ENCODE measurements around the gene LYPLA2. TPM values are rescaled to one million over a fixed set of nuclear protein-coding genes. Genes with fewer than 3 reads are reported as not detected.
A peak's percentile ranks its signal among the peaks of the same experiment; 100 is the strongest.

The LYPLA2 gene
- total RNA-seq, 3 donors from 2014 or later (not counting 1 experiment from before 2014, with no cell fraction given), result 70.6 to 84.5 (median 73.3) TPM

GRCh38 chr1:23823767-23824166 lies 32.8 kb downstream of the LYPLA2 start:
- peaks cover 13% of the 10 kb centered on the region for H3K4me1 ChIP-seq (ENCODE audit: control insufficient read depth, insufficient read depth, low read length)
- Mint-ChIP-seq H3K27me3 (ENCODE audit: low read depth in 2 of 2) (no peaks in the 10 kb centered on the region), H3K27ac (peak overlapping the region; percentile 91 to 96), H3K9me3 (no peaks in the 10 kb centered on the region), H3K4me3 (peak overlapping the region; percentile 96), H3K36me3 (no peaks in the 10 kb centered on the region), H3K4me1 (peaks cover 22 to 23% of the 10 kb centered on the region in 2 donors)
- H3K27ac ChIP-seq (ENCODE audit: low read length), result no peak overlapping the region
- ATAC-seq, result no peak
- H3K36me3 ChIP-seq (ENCODE audit: control insufficient read depth, insufficient read depth, low read length), result peaks cover 2% of the 10 kb centered on the region
- no peak for DNase-seq
- intact Hi-C loops (cut with micrococcal nuclease), result no loop called here
- no peak overlapping the region for H3K4me3 ChIP-seq (ENCODE audit: low read length)
- WGBS (ENCODE audit: insufficient coverage), result 95% methylated on average over 7 of the region's 7 CpGs
- no peaks in the 10 kb centered on the region for H3K27me3 ChIP-seq (ENCODE audit: control insufficient read depth, insufficient read depth, low read length)
- H3K9me3 ChIP-seq (ENCODE audit: control insufficient read depth, insufficient read depth, low read length), result no peaks in the 10 kb centered on the region
- TF ChIP-seq, protein P1, sequence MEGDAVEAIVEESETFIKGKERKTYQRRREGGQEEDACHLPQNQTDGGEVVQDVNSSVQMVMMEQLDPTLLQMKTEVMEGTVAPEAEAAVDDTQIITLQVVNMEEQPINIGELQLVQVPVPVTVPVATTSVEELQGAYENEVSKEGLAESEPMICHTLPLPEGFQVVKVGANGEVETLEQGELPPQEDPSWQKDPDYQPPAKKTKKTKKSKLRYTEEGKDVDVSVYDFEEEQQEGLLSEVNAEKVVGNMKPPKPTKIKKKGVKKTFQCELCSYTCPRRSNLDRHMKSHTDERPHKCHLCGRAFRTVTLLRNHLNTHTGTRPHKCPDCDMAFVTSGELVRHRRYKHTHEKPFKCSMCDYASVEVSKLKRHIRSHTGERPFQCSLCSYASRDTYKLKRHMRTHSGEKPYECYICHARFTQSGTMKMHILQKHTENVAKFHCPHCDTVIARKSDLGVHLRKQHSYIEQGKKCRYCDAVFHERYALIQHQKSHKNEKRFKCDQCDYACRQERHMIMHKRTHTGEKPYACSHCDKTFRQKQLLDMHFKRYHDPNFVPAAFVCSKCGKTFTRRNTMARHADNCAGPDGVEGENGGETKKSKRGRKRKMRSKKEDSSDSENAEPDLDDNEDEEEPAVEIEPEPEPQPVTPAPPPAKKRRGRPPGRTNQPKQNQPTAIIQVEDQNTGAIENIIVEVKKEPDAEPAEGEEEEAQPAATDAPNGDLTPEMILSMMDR (IDR thresholded peaks at IDR 0.05), result no peak

- peaks cover 13% of the 10 kb centered on the region for H3K4me1 ChIP-seq (ENCODE audit: control insufficient read depth, insufficient read depth, low read length)
- H3K9me3 ChIP-seq (ENCODE audit: control insufficient read depth, insufficient read depth, low read length), result no peaks in the 10 kb centered on the region
- peaks cover 22 to 23% of the 10 kb centered on the region in 2 donors for H3K4me1 Mint-ChIP-seq
- H3K27ac Mint-ChIP-seq, result peak overlapping the region; percentile 91 to 96
- peak overlapping the region; percentile 95 for H3K4me3 ChIP-seq (ENCODE audit: low read length)
- H3K27me3 Mint-ChIP-seq (ENCODE audit: low read depth in 2 of 2), result no peaks in the 10 kb centered on the region
- H3K36me3 Mint-ChIP-seq, result no peaks in the 10 kb centered on the region
- TF ChIP-seq, protein P1 (IDR thresholded peaks at IDR 0.05), result no peak
- no peaks in the 10 kb centered on the region for H3K27me3 ChIP-seq (ENCODE audit: control insufficient read depth, insufficient read depth, low read length)
- peak overlapping the region; percentile 96 for H3K4me3 Mint-ChIP-seq
- intact Hi-C loops (cut with micrococcal nuclease), result loop anchor here (1.0 kb wide), 1 partner anchor 24 kb away; the partner anchor contains the start of gene GALE
- H3K9me3 Mint-ChIP-seq, result no peaks in the 10 kb centered on the region
- H3K27ac ChIP-seq (ENCODE audit: low read length), result peak overlapping the region; percentile 91
- no peak for DNase-seq
- WGBS (ENCODE audit: insufficient coverage), result 18% methylated on average over 8 of the region's 8 CpGs
- ATAC-seq, result peak; percentile 3 to 11 (median 10)
- H3K36me3 ChIP-seq (ENCODE audit: control insufficient read depth, insufficient read depth, low read length), result peaks cover 2% of the 10 kb centered on the region
These were observed 33.7 kb downstream of the LYPLA2 start for GRCh38 chr1:23824711-23825075.

DNA sequence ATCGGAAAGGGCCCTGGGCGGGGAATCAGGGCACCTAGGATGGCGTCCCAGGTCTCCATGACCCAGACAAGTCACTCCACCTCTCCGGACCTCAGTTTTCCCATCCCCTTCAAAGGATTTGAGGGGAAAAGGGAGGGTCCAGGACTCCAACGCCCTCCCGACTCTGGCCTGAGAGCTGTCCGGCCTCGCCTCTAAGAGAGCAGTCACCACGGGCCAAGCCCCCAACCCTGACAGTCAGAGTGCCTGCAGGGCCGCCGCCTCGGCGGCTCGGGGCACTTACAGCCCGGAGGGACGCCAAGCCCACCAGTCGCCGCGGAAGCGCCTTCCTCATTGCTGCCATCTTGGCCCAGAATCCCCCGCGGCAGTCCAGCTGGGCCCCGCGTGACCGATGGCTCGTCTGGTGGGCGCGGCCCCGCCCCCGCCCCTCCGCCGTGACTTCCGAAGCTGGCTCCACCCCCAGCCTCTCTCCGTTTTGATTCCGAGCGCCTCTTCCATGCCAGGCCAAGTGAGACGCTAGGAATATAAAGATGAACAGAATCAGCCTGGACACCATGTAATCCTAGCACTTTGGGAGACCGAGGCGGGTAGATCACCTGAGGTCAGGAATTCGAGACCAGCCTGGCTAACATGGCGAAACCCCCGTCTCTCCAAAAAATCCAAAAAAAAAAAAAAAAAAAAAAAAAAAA lies 34.3 kb downstream of the LYPLA2 start, which contains the start of gene HMGCL:
Gene HMGCL (minus strand): TSS at position 354 of the 686 bp plus-strand sequence. CDS start 14 bp downstream, at position 340.
- Mint-ChIP-seq H3K36me3 (no peaks in the 10 kb centered on the region), H3K27ac (peak within 1 kb of the TSS; percentile 91 to 96), H3K4me3 (peak within 1 kb of the TSS; percentile 96), H3K9me3 (no peaks in the 10 kb centered on the region), H3K4me1 (peaks cover 21 to 23% of the 10 kb centered on the region in 2 donors), H3K27me3 (ENCODE audit: low read depth in 2 of 2) (no peaks in the 10 kb centered on the region)
- Histone ChIP-seq H3K4me3 (ENCODE audit: low read length) (peak within 1 kb of the TSS; percentile 95), H3K4me1 (ENCODE audit: control insufficient read depth, insufficient read depth, low read length) (peaks cover 13% of the 10 kb centered on the region), H3K36me3 (ENCODE audit: control insufficient read depth, insufficient read depth, low read length) (no peaks in the 10 kb centered on the region), H3K27ac (ENCODE audit: low read length) (peak within 1 kb of the TSS; percentile 91), H3K27me3 (ENCODE audit: control insufficient read depth, insufficient read depth, low read length) (no peaks in the 10 kb centered on the region), H3K9me3 (ENCODE audit: control insufficient read depth, insufficient read depth, low read length) (no peaks in the 10 kb centered on the region)
- 0% methylated on average over 35 of the region's 42 CpGs for WGBS (ENCODE audit: insufficient coverage)
- TF ChIP-seq, protein P1 (IDR thresholded peaks at IDR 0.05), result no peak
- intact Hi-C loops (cut with micrococcal nuclease), result loop anchor here (1.0 kb wide), 1 partner anchor 25 kb away; the partner anchor contains the start of gene GALE
- peak; percentile 98 to 99 (median 98) for ATAC-seq
- DNase-seq, result peak; percentile 83 to 93
